ENCODE results near the gene CTAGE15. TPM values are rescaled to one million over a fixed set of nuclear protein-coding genes. Genes with fewer than 3 reads are reported as not detected.
"Not testable (repeated sequence)": the region's sequence is repeated elsewhere in the genome, so short reads cannot be mapped to it uniquely, and the experiment has no call there.

The CTAGE15 gene, protein sequence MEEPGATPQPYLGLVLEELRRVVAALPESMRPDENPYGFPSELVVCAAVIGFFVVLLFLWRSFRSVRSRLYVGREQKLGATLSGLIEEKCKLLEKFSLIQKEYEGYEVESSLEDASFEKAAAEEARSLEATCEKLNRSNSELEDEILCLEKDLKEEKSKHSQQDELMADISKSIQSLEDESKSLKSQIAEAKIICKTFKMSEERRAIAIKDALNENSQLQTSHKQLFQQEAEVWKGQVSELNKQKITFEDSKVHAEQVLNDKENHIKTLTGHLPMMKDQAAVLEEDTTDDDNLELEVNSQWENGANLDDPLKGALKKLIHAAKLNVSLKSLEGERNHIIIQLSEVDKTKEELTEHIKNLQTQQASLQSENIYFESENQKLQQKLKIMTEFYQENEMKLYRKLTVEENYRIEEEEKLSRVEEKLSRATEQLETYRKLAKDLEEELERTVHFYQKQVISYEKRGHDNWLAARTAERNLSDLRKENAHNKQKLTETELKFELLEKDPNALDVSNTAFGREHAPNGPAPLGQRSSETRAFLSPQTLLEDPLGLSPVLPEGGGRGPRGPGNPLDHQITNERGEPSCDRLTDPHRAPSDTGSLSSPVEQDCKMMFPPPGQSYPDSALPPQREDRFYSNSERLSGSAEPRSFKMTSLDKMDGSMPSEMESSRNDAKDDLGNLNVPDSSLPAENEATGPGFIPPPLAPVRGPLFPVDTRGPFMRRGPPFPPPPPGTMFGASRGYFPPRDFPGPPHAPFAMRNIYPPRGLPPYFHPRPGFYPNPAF
- polyA plus RNA-seq (2013, experiment 1 of 2; ENCODE audit: insufficient read length): not detected
- not detected for polyA plus RNA-seq (2013, experiment 2 of 2; ENCODE audit: insufficient read length)

DNA sequence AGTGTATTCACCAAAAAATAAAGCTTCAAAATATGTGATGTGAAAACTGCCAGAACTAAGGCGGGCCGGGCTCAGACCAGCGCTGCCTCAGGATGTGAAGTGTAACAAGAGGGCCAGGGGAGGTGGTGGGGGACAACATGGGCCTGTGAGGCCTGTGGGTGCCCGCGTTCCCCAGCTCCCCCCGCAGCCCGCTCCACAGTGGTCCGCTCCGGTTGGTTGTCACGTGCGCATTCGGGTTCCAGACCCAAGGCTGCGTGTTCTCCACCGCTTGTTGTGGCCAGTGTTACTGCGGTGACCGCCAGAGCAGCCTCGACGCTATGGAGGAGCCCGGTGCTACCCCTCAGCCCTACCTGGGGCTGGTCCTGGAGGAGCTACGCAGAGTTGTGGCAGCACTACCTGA, at the start of gene CTAGE15:
CTAGE15 (plus strand) TSS at position 301 of the 400 bp plus-strand sequence; CDS start at position 318, 17 bp downstream.
- not testable (repeated sequence) for DNase-seq

DNA sequence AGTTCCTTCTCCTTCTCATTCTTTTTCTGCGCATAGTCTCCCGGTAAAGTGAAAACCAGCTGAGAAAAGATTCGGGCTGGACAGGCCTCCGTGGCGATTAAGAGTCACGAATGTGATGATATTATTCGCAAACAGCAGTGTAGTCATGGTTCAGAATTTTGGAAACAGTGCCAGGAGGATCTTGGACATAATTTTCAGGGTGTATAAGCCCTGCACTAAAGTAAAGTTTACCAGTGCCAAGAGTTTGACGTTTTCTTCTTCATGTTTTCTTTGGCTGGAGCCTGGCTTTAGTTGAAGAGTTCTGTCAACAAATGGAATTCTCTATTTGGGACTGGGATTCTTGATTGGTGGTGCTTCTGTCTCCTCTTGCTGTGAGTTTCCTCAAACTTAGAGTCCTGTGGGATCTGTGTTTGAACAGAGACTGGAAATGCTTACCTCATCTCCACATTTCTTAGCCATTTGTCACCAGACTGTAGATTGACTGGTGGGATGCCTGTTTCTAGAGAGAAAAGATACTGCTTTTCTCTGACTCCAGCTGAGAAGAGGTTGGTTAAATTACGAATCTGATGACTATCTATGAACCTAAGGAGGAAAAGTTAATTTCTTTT, 49.2 kb upstream of the CTAGE15 start:
- not testable (repeated sequence) for DNase-seq

DNA sequence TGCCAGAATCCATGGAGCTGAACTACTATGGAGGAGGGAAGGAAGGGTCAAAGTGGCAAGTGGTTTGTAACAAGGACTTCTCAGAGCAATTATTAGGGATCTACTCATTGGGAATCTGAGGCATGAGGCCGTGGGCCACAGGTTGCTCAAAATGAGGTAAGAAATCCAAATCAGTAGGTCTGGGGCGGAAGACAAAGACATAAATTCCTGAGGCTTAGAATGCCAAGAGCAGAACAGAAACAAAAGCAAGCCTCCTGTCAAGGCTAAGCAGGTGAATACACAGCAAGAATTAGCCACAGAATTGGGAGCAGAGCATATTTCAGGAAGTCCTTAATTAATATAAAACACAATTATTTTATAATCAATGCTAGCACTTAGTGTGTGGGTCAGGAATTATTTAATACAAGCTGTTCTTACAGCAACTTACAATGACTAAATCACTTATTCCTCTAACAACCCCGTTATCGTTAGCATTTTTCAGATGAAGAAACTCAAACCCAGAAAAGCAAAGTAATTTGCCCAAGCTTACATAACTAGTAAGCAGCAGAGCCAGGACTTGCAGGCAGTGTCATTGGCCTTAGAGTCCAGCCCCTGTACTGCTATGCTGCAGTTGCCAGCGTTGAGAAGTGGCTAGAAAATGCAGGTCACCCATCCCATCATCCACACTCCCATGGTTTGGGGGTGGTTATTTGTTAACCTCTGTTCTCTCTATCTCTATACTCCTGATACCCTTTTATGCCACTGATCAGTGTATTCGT, 40.3 kb upstream of the CTAGE15 start:
- not testable (repeated sequence) for DNase-seq

DNA sequence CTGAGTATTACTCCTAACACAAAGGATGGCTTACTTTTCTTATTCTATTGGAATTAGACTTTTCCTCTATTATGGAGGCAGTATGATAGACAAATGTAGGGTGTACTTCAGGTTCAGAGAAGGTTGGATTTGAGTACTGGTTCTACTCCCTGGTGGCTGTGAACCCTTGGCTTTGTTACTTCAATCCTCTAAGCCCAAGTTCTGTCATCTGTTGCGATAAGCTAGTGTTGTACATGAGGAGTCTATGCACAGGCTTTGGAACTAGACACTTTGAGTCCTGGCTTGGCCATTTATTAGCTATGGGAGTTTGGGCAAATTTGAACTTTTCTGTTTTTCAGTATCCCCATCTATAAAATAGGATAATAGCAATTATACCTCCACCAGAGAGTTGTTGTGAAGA, 39.7 kb upstream of the CTAGE15 start:
- not testable (repeated sequence) for DNase-seq

DNA sequence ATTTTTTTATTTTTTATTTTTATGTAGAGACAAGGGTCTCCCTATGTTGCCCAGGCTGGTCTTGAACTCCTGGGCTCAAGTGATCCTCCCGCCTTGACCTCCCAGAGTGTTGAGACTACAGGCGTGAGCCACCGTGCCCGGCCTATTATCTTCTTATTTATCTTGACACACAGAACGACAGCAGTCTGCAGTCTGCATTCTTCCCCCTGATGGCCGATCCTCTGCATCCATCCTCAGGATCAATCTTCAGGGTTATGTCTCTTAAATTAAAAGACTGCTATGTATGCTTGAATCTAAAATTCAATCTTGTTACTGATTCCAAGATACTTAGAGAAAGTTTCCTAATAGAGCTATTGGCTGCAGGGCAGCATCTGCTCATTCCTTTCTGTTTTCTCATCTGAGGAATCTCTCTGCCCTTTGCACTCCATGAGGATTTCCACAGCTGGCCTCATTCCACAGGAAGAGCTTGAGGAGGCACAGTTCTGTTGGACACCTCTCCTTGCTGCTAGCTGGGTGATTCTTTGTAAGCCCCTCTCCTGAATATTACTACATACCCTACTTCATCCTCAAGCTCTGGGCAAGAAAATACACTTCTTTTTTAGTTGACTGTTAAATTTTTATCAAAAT, 38.3 kb upstream of the CTAGE15 start:
- not testable (repeated sequence) for DNase-seq

DNA sequence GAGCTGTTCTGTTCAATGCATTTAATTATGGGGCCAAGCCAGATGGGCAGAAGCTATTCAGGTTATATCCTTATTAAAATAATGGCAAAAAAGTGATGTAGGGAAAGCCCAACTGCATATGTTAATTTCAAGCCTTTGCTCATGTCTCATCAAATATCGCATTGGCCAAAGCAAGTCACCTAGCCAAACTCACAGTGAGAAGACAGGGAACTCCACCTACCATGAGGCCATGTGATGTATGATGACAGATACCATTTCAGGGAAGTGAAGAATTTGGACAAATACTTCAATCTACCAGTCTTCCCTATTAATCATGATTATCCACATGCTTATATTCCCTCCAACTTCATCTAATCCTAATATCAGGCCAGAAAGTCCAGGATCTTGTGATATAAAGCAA, 35.2 kb upstream of the CTAGE15 start:
- not testable (repeated sequence) for DNase-seq

DNA sequence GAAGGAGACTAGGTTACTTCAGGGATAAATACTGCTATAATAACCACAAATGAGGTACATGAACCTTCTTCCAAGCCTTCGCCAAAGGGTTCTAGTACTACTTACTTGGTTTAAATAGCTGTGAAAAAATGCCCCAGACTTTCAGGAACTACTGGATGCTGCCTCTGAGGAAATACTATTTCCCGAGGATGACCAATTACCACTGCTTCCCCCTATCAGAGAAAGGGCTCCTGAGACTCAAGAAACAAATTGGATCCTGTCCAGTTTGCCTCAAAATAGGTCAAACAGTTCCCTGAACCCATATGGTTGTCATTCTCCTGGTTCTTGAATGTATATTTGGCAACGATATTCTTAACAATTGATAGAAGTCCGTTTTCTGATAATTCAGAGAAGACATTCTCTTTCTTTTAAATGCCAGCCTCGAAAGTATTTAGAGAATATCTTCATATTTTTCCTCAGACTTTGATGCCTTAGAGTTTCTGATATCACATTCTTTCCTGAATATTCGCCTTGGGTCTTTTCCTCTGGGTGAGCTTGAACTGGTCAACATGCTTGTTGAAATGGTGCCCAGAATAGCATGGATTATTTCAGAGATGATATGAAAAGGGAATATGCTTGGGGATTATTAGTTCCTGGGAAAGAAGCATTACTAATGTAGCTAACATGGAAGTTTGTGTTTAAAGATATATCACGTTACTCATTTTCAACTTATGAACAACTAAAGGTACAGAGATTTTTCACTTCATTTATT, 28.1 kb upstream of the CTAGE15 start:
- not testable (repeated sequence) for DNase-seq

DNA sequence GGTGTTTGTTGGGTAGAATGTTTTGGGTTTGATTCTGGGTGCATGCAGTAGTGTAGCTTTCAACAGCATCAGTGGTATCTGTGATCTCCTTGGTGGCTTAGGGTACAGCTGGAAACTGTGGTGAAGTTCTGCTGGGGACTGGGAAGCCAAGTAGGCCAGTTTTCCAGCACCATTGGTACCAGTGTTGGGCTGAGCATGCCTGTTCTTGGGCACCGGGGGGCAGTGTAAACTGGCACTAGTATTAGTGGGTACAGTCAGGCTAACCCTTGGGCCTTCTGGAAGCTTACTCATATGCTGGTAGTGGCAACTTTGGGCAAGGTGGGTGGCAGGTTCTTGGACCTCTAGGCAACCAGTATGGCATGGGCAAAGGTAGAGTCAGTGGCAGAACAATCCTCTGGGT, 15.6 kb upstream of the CTAGE15 start:
- not testable (repeated sequence) for DNase-seq

DNA sequence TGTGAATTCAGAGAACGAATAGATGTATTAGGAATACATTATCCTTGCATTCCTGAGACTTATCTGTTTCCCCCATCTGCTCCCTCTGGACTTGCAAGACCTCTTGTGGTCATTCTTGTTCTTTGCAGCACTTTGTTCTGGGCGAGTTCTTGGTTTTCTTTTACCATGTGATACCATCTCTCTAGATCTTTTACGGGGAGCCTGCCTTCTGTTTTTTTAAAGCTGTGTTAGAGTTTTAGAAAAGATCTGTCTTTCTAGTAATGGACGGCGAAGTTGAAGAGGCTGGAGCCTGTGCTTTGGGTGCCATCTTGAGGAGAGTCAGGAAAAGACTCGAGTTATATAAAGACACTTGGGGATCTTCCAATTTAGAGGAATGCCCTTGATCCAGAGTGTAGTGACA, 8.3 kb upstream of the CTAGE15 start:
- not testable (repeated sequence) for DNase-seq

DNA sequence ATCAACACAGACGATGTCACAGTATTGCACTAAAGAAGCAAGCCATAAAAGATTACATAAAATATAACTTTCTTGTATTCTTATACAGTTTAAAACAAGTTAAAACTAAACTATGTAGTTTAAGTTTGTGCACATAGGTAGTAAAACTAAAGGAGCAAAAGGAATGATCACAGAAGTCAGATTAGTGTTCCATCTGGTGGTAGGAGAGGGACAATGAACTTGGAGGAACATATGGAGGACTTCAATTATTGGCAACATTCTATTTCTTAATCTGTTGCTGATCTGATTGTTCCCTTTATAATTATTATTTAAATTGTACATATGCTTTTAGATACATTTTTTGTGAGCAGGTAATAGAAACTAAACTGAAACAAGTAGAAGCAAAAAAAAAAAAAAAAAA, 5.6 kb upstream of the CTAGE15 start:
- not testable (repeated sequence) for DNase-seq

DNA sequence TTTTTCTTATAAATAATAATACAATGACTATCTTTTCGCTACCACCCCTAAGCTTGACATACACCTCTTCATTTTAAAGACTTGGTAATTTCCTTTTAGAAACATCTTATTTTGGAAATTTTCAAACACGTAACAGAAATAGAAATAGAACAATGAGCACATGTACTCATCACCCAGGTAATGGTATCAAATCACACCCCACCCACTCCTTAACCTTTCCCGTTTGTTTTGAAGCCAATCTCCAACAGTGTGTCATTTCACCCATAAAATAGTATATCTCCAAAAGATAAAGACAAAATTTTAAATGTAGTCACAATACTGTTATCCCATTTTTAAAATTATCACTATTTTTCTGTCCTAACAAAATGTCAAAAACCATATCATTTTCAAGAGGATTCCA, 16.6 kb downstream of the CTAGE15 start:
- DNase-seq: not testable (repeated sequence)

DNA sequence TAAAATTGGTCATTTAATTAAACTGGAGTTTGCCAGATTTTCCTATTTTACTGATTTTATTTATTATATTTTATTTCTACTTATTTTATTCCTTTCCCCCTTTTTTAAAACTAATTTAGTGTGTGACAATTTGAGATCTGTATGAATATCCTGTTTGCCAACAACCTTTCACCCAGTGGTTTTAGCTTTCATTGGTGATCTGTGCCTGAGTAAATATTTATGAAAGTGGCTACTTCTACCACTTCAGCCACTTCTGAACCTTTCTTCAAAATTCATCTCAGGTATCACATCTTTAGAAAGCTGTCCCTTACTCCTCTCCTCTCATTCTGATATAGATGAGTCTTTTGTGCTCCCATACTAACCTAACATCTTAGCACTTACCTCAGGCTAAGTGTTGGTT, 18.3 kb downstream of the CTAGE15 start:
- DNase-seq: not testable (repeated sequence)

DNA sequence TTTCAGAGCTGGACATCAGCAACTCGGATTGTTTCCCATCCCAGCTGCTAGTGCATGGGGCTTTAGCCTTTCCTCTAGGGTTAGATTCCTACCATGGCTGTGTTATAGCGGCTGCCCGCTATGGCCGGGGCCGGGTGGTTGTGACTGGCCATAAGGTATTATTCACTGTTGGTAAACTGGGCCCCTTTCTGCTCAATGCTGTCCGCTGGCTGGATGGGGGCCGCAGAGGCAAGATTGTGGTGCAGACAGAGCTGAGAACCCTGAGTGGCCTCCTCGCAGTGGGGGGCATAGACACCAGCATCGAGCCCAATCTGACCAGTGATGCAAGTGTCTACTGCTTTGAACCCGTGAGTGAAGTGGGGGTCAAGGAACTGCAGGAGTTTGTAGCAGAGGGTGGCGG, 26.5 kb downstream of the CTAGE15 start:
- DNase-seq: not testable (repeated sequence)

DNA sequence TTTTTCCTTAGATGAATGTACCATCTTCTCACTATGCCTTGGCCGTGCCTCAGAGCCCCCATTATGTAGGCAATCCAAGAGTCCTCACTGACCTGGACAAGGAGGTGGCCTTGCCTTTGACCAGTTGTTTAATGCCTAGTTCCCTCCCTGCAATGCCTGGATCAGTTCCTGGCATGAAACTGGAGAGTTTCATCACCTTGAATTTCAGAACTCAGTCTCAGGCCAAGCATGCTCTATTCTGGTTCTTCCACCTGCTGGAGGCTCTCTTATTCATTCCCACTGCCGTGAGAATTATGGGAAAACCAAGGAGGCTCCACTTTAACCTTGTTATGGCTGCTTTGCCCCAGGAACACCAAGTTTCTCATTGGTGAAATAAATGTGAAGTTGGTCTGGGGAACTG, 31.9 kb downstream of the CTAGE15 start:
- DNase-seq: not testable (repeated sequence)

DNA sequence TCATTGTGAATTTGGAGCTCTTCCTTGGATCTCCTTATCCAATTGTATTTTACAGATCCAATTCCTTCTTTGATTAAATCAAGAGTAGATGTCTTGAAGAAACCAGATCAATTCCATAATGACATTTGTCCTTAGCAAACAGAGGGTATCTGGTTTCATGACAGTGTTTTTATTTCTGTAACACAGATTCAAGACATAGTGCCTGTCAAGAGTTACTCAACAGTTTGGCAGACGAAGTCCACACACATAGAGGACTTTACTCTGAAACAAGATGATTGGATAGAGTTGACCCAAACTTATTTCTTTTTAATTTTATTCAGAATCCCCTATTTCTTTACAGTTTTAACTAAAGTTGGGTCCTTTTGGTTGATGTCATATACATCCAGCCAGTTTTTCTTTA, 34.5 kb downstream of the CTAGE15 start:
- not testable (repeated sequence) for DNase-seq

DNA sequence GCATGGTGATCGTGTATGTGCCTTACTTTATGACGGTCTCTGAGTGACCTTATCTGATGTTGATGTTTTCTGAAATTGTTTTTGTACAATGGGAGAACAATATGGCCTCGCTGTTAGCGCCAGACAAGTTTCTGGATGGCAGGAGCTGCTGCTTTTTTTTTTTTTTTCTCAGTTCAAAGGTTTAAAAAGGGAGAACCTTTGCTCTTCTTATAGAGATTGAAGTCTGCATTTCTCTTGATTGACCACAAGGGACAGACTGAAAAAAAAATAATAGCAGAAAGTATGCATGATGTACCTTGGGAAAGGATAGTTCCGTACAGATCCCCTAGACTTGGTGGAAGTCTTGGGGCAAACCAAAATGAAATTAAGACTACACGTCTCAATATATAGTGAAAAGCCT, 43.9 kb downstream of the CTAGE15 start:
- not testable (repeated sequence) for DNase-seq

DNA sequence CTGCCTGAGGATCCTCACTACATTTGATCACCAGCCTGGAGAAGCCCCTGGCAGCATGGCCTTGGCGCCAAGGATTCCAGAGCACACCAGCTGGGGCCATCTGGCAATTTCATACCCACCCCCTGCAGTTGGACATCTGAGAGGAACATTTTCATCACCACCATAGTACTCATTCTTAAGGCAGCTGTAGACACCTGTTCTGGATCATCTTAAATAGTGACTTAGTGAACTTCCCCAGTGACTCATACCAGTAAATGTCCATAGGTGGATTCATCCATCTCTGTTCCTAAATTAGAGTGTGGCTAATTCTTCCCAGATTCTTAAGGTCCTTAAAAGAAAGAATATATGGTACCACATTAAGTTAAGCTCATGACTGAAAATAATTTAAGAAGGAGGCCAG, 45.6 kb downstream of the CTAGE15 start:
- not testable (repeated sequence) for DNase-seq

DNA sequence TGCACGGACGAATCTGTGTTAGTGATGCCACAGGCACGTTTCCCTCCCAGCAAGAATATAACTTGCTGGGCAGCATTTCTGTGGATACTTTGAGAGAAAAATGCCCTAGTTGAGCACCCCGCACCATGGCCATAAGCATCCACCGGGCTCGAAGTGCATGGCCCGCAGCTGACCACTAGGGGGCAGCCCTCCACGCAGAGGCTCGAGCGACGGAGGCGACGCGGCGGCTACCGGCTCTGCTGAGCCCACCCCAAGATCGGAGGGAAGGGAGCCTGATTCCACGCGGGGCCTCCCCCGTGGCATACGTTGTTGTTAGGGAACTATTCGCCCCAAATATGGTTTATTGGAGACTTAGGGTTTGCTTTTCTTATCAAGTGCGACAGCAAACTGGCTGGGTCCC, 48.5 kb downstream of the CTAGE15 start:
- not testable (repeated sequence) for DNase-seq

DNA sequence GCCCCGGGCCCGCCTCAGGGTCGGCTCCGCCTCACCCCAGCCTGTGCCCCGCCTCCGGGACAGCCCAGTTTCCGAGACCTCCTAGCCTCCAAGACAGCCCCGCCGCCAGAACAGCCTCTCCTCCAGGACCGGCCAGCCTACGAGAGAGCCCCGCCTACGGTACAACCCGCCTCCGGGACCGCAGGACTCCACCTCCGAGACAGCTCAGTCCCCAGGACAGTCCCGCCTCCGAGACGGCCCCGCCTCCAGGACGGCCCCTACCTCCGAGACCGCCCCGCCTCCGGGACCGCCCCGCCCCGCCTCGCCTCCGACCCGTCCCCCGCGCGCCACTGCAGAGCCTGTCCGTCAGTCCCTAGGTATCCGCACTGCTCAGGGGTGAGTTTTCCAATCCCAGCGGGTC, 49.0 kb downstream of the CTAGE15 start, which contains the start of gene TCAF2:
TCAF2 (plus strand) TSS at position 329 of the 400 bp plus-strand sequence.
- not testable (repeated sequence) for DNase-seq

DNA sequence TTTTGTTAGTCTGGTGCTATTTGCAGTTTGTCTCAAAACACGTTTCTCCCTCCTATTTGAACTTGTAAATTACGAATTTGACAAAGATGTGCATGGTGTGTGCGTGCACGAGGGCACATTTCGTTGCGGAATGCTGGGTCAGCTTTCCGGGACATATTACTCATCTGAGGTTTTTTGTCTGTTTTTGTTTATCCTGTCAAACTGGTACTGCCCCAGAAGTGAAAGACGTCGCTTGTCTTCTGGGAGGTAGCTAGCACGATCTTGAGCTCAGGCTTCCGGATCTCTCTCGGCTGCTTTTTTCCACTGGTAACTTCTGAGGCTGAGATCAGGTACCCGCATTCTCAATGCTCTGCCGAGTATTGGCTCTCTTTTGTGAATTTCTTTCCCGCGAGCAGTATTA, 49.6 kb downstream of the CTAGE15 start:
- DNase-seq: not testable (repeated sequence)

DNA sequence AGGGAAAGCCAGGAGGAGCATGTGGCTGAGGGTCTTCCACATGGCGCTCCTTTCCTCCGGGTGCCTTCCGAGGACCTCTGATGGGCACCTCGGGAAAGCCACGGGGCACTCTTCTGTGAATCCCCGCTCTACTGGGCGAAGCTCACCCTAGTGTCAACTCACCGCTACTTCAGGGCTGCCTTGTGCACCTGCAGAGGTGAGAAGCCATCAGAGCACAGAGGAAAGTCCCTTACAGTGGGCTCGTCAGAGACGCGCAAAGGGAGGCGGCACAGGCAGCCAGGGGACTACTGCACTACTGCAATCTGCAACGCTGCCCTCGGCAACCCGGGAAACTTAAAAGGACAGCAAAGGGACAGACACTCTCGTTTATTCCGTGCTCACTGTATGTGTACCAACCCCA, 50.5 kb downstream of the CTAGE15 start:
- not testable (repeated sequence) for DNase-seq
